DOHH2 (cell line): Measurements from ENCODE around the gene FASTKD1.
"Not testable (repeated sequence)": the region's sequence is repeated elsewhere in the genome, so short reads cannot be mapped to it uniquely, and the experiment has no call there.

ENCODE experiments used
- H3F3A ChIP-seq: fragments of 200-600 bp; sonication (generic), shearing (Covaris generic); 2 replicates; pipeline ENCODE4 v1.6.0; 2016; ENCODE audit warnings: antibody characterized with exemption, mild to moderate bottlenecking; ENCODE audit not compliant: control insufficient read depth, insufficient read depth
- H3K27ac ChIP-seq: fragments of 200-600 bp; sonication (generic); 2 replicates; pipeline ENCODE4 v1.5.1; 2014; ENCODE audit warnings: low read depth, mild to moderate bottlenecking, low read length, moderate library complexity
- H3K27me3 ChIP-seq: fragments of 200-600 bp; sonication (generic); 2 replicates; pipeline ENCODE4 v1.6.1; 2014; ENCODE audit warnings: mild to moderate bottlenecking, low read length, mixed read lengths; ENCODE audit not compliant: control insufficient read depth
- H3K36me3 ChIP-seq: fragments of 200-600 bp; sonication (generic); 2 replicates; pipeline ENCODE4 v1.6.1; 2014; ENCODE audit warnings: mild to moderate bottlenecking, low read length, moderate library complexity, mixed read lengths; ENCODE audit not compliant: control insufficient read depth
- H3K4me1 ChIP-seq: fragments of 200-600 bp; sonication (generic); 2 replicates; pipeline ENCODE4 v1.6.1; 2014; ENCODE audit warnings: mild to moderate bottlenecking, low read length, mixed read lengths; ENCODE audit not compliant: control insufficient read depth
- H3K4me2 ChIP-seq: fragments of 200-600 bp; sonication (generic); 2 replicates; pipeline ENCODE4 v1.6.0; 2014; ENCODE audit warnings: mild to moderate bottlenecking, low read length, moderate library complexity
- H3K4me3 ChIP-seq: fragments of 200-600 bp; sonication (generic); 2 replicates; pipeline ENCODE4 v1.5.1; 2014; ENCODE audit warnings: mild to moderate bottlenecking, low read length, mixed read lengths
- H3K79me2 ChIP-seq: fragments of 200-600 bp; sonication (generic); 2 replicates; pipeline ENCODE4 v1.6.1; 2014; ENCODE audit warnings: mild to moderate bottlenecking, low read length, mixed read lengths; ENCODE audit not compliant: control insufficient read depth
- H3K9me2 ChIP-seq: fragments of 200-600 bp; sonication (generic); replicated peaks from 2 replicates; pipeline ENCODE4 v1.6.1; 2014; ENCODE audit warnings: mild to moderate bottlenecking, low read length, mixed read lengths; ENCODE audit not compliant: control insufficient read depth
- H3K9me3 ChIP-seq: fragments of 200-600 bp; sonication (generic); 2 replicates; pipeline ENCODE4 v1.6.1; 2014; ENCODE audit warnings: antibody characterized with exemption, low read length, mixed read lengths; ENCODE audit not compliant: control insufficient read depth, insufficient read depth
- H4K20me1 ChIP-seq: fragments of 200-600 bp; sonication (generic); 2 replicates; pipeline ENCODE4 v1.6.0; 2014; ENCODE audit warnings: low read depth, mild to moderate bottlenecking, antibody characterized with exemption, low read length, moderate library complexity; ENCODE audit not compliant: control insufficient read depth, insufficient read depth
- EZH2phosphoT487 ChIP-seq: fragments of 200-600 bp; sonication (generic); IDR thresholded peaks from 2 replicates; pipeline ENCODE4 v1.6.1; 2017; ENCODE audit warnings: borderline replicate concordance, mild to moderate bottlenecking, antibody characterized with exemption, low read length, moderate library complexity, mixed read lengths
- TF ChIP-seq, protein P1 (sequence below): fragments of 200-600 bp; sonication (generic); IDR thresholded peaks from one replicate; pipeline ENCODE4 v1.5.1; 2014; ENCODE audit warnings: antibody characterized with exemption, mild to moderate bottlenecking, low read depth, low read length; ENCODE audit not compliant: poor library complexity, severe bottlenecking

The FASTKD1 gene

DNA sequence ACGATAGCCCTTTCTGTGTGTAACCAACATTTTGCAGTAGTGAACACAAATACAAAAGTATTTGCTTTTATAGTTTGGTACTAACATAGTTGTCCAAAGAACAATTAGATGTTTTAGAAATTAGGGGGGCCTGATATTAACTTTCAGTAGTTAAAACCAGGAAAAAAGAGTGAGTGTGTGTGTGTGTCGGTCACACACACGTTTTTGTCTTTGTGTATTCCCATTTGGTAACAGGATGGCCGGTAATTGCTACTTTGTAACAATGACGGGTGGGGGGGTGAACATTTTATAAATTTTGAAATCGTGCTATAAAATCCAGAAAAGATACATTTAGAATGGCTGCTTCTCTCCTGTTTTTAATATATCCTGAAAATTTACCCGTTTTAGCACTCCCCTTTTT is 12.0 kb upstream of the FASTKD1 start:
- peaks cover 12% of the 10 kb centered on the region for H4K20me1 ChIP-seq

DNA sequence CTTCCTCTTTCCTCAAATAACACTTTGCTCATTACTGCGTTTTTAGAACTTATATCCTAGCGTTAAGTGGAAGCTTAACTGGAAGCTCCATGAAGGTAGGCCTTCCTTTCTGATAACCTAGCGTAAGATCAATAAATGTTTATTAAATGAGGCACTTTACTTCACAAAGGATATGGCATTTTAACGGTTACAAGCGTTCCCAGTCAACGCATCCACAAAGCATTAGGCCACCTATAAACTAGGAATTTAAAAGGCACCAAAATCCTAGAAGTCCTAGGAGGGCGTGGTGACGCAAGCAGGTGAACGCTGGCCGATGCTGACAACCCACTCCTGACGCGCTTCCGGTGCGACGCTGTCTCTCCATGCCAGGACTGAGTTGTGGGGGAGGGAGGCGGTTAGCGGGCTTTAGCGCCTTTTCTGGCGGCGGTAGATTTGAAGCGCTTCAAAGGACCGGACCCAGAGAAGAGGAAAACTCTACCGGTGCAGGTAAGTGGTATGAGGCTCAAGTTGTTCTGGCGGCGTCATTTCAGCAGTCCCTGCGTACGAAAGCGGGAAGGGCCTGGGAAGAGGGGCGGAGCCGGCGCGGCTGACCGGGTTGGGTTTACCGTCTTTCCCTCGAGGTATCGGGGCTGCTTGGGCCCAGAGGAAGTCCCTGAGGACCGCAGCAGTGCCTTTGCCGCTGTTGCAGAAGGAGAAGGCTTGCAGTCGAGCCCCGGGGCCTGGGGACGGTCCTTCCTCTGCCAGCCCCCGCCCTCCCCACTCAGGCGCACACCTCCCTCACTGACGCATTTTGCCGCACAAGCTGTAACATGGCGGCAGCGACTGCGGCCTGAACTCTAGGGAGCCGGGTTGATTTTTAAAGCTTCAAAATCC is 10.6 kb upstream of the FASTKD1 start, which contains the start of gene PPIG:
Gene PPIG, plus strand, starts transcription at position 347 of the 873 bp plus-strand sequence. CDS start 19,691 bp downstream, outside the sequence.
- TF ChIP-seq EZH2phosphoT487, result no peak
- TF ChIP-seq, protein P1, sequence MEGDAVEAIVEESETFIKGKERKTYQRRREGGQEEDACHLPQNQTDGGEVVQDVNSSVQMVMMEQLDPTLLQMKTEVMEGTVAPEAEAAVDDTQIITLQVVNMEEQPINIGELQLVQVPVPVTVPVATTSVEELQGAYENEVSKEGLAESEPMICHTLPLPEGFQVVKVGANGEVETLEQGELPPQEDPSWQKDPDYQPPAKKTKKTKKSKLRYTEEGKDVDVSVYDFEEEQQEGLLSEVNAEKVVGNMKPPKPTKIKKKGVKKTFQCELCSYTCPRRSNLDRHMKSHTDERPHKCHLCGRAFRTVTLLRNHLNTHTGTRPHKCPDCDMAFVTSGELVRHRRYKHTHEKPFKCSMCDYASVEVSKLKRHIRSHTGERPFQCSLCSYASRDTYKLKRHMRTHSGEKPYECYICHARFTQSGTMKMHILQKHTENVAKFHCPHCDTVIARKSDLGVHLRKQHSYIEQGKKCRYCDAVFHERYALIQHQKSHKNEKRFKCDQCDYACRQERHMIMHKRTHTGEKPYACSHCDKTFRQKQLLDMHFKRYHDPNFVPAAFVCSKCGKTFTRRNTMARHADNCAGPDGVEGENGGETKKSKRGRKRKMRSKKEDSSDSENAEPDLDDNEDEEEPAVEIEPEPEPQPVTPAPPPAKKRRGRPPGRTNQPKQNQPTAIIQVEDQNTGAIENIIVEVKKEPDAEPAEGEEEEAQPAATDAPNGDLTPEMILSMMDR, result no peak
- H4K20me1 ChIP-seq, result peaks cover 12% of the 10 kb centered on the region
- peak within 1 kb of the TSS; percentile 94 for H3K4me3 ChIP-seq
- H3K27ac ChIP-seq, result peak within 1 kb of the TSS; percentile 83
- H3K9me3 ChIP-seq, result peaks cover 3% of the 10 kb centered on the region; the same call in 1 of the 2 replicates
- peaks cover 4% of the 10 kb centered on the region; the same call in 1 of the 2 replicates for H3K27me3 ChIP-seq
- peaks cover 54% of the 10 kb centered on the region for H3K79me2 ChIP-seq
- H3K4me1 ChIP-seq, result peaks cover 21% of the 10 kb centered on the region
- H3F3A ChIP-seq, result no peaks in the 10 kb centered on the region
- H3K4me2 ChIP-seq, result peak within 1 kb of the TSS; percentile 82
- H3K9me2 ChIP-seq, result no peaks in the 10 kb centered on the region
- H3K36me3 ChIP-seq, result peaks cover 24% of the 10 kb centered on the region

More for the DNA sequence above, 12.0 kb upstream of the FASTKD1 start:
- Histone ChIP-seq H3K4me2 (peak overlapping the region; percentile 82), H3F3A (no peaks in the 10 kb centered on the region), H3K4me1 (peaks cover 36% of the 10 kb centered on the region), H3K27me3 (no peaks in the 10 kb centered on the region), H3K9me3 (peaks cover 3% of the 10 kb centered on the region; the same call in 1 of the 2 replicates), H3K4me3 (peak overlapping the region; percentile 94), H3K27ac (no peak overlapping the region), H3K36me3 (peaks cover 24% of the 10 kb centered on the region), H3K9me2 (no peaks in the 10 kb centered on the region), H3K79me2 (peaks cover 69% of the 10 kb centered on the region)
- TF ChIP-seq, protein P1, result no peak
- TF ChIP-seq EZH2phosphoT487, result no peak

GRCh38 chr2:169583518-169583917 is 9.9 kb upstream of the FASTKD1 start:
- Histone ChIP-seq H3K36me3 (peaks cover 21% of the 10 kb centered on the region), H3F3A (no peaks in the 10 kb centered on the region), H4K20me1 (peaks cover 12% of the 10 kb centered on the region), H3K4me1 (peaks cover 18% of the 10 kb centered on the region), H3K4me3 (peak overlapping the region; percentile 94), H3K9me3 (peaks cover 3% of the 10 kb centered on the region; the same call in 1 of the 2 replicates), H3K27me3 (peaks cover 10% of the 10 kb centered on the region), H3K9me2 (no peaks in the 10 kb centered on the region), H3K27ac (no peak overlapping the region), H3K79me2 (peaks cover 47% of the 10 kb centered on the region), H3K4me2 (peak overlapping the region; percentile 82; the same call in 1 of the 2 replicates)
- TF ChIP-seq, protein P1, result no peak
- no peak for TF ChIP-seq EZH2phosphoT487

- peaks cover 21% of the 10 kb centered on the region for H3K36me3 ChIP-seq
- peaks cover 18% of the 10 kb centered on the region for H3K4me1 ChIP-seq
- H3K9me2 ChIP-seq, H3F3A ChIP-seq, H3K9me3 ChIP-seq, H3K27ac ChIP-seq, H3K4me3 ChIP-seq, H3K4me2 ChIP-seq: not testable (repeated sequence)
- H3K79me2 ChIP-seq, result peaks cover 39% of the 10 kb centered on the region
- peaks cover 10% of the 10 kb centered on the region for H3K27me3 ChIP-seq
- H4K20me1 ChIP-seq, result peaks cover 12% of the 10 kb centered on the region
These were observed 9.0 kb upstream of the FASTKD1 start for GRCh38 chr2:169582552-169583266.
